C4-2B (cell line): ENCODE data around the gene KLLN.

Source experiments
- ZFX ChIP-seq: fragments of 450-650 bp; IDR thresholded peaks from 2 replicates; pipeline ENCODE4 v1.6.1; 2017
- TF ChIP-seq, protein P1 (sequence below): fragments of 450-650 bp; conservative IDR thresholded peaks from 2 replicates; pipeline ENCODE4 v1.5.1; 2017; ENCODE audit warnings: mild to moderate bottlenecking

DNA sequence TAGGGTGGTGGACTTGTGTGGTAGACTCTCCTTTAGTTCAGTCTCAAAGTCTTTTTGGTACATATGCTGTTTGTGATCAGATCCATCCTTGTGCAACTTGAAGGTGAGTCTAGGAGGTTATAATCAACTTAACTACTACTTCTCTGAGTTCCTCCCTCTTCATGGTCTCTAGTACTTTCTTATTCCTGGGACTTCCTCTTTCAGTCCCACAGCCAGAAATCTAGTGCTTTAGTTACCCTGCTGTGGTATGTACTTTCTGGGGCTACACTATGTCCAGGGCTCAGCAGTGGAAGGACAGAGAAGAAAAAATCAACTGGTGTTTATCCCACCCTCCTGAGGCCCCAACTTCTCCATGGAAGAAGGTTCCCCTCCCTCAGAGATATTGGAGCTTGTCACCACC is 25.9 kb downstream of the KLLN start:
- TF ChIP-seq, protein P1, sequence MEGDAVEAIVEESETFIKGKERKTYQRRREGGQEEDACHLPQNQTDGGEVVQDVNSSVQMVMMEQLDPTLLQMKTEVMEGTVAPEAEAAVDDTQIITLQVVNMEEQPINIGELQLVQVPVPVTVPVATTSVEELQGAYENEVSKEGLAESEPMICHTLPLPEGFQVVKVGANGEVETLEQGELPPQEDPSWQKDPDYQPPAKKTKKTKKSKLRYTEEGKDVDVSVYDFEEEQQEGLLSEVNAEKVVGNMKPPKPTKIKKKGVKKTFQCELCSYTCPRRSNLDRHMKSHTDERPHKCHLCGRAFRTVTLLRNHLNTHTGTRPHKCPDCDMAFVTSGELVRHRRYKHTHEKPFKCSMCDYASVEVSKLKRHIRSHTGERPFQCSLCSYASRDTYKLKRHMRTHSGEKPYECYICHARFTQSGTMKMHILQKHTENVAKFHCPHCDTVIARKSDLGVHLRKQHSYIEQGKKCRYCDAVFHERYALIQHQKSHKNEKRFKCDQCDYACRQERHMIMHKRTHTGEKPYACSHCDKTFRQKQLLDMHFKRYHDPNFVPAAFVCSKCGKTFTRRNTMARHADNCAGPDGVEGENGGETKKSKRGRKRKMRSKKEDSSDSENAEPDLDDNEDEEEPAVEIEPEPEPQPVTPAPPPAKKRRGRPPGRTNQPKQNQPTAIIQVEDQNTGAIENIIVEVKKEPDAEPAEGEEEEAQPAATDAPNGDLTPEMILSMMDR, result no peak
- no peak for TF ChIP-seq ZFX
